ENCODE measurements around the gene BLMH. TPM values are rescaled to one million over a fixed set of nuclear protein-coding genes. Genes with fewer than 3 reads are reported as not detected.

BLMH gene
- total RNA-seq, 1 donor from 2014 or later: 103 TPM

DNA sequence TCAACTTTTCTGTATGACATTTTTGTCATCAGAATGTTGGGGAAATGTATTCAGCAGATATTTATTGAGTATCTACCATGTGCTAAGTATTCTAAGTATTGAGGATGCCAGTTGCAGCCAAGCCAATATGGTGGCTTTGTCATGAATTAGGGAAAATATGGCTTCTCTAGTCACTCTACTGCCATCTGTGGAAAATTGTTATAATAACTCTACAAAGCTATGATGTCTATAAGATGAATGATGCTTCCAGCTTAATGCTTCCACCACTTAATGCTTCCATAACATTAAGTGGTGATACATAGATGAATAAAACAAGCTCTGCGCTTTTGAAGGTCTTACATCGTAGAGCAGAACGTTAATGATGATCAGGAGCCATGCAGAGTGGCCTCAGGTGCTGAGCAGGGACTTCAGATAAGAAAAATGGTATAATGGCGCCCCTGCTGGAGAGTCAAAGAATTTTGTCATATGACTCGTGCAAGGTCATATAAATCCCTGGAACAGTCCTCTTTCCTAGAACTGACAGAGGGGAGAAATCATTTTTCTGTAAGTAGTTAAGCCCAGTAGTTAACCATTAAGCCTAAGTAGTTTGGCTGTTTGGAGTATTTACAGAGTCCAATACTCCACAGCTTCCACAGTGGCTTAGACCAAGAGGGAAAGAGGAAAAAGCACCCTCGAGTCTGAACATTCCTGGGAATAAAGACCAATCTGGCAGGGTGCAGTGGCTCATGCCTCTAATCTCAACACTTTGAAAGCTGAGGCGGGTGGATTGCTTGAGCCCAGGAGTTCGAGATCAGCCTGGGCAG, 44.8 kb upstream of the BLMH start:
- Mint-ChIP-seq H3K9me3 (ENCODE audit: unreplicated experiment) (peaks cover 2% of the 10 kb centered on the region), H3K27me3 (ENCODE audit: unreplicated experiment) (no peaks in the 10 kb centered on the region), H3K36me3 (ENCODE audit: unreplicated experiment) (no peaks in the 10 kb centered on the region), H3K4me3 (ENCODE audit: unreplicated experiment) (no peak overlapping the region), H3K27ac (ENCODE audit: unreplicated experiment) (no peak overlapping the region), H3K4me1 (ENCODE audit: low read depth, unreplicated experiment) (no peaks in the 10 kb centered on the region)
- peak; percentile 76 for TF ChIP-seq CTCF (IDR thresholded peaks at IDR 0.05; ENCODE audit: partially characterized antibody, unreplicated experiment)
- DNase-seq: peak; percentile 25

DNA sequence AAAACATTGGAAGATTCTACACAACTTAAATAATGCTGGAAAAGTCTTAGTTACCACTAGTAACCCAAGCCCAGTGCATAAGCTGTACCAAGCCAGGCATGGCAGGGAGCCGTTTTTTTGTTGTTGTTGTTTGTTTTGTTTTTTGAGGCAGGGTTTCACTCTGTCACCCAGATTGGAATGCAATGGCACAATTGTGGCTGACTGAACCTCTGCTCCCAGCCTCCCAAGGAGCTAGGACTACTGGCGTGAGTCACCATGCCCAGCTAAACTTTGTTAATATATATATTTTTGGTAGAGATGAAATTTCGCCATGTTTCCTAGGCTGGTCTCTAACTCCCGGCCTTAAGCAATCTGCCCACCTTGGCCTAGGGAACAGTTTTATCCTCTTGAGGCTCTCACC, 42.7 kb upstream of the BLMH start:
- DNase-seq: no peak
- no peak overlapping the region for H3K4me3 Mint-ChIP-seq (ENCODE audit: unreplicated experiment)
- H3K36me3 Mint-ChIP-seq (ENCODE audit: unreplicated experiment): no peaks in the 10 kb centered on the region
- no peak overlapping the region for H3K27ac Mint-ChIP-seq (ENCODE audit: unreplicated experiment)
- no peaks in the 10 kb centered on the region for H3K27me3 Mint-ChIP-seq (ENCODE audit: unreplicated experiment)
- no peaks in the 10 kb centered on the region for H3K4me1 Mint-ChIP-seq (ENCODE audit: low read depth, unreplicated experiment)
- no peak for TF ChIP-seq CTCF (IDR thresholded peaks at IDR 0.05; ENCODE audit: partially characterized antibody, unreplicated experiment)
- peaks cover 2% of the 10 kb centered on the region for H3K9me3 Mint-ChIP-seq (ENCODE audit: unreplicated experiment)

GRCh38 chr17:30333503-30334360, 42.0 kb upstream of the BLMH start, which contains the start of gene TMIGD1:
TSS of gene TMIGD1 (minus strand) at chr17:30334057. CDS start at chr17:30332133, 1,924 bp downstream.
- no peaks in the 10 kb centered on the region for H3K36me3 Mint-ChIP-seq (ENCODE audit: unreplicated experiment)
- no peak for DNase-seq
- H3K4me3 Mint-ChIP-seq (ENCODE audit: unreplicated experiment): no peak within 1 kb of the TSS
- H3K4me1 Mint-ChIP-seq (ENCODE audit: low read depth, unreplicated experiment): no peaks in the 10 kb centered on the region
- peaks cover 2% of the 10 kb centered on the region for H3K9me3 Mint-ChIP-seq (ENCODE audit: unreplicated experiment)
- no peak within 1 kb of the TSS for H3K27ac Mint-ChIP-seq (ENCODE audit: unreplicated experiment)
- no peaks in the 10 kb centered on the region for H3K27me3 Mint-ChIP-seq (ENCODE audit: unreplicated experiment)
- no peak for TF ChIP-seq CTCF (IDR thresholded peaks at IDR 0.05; ENCODE audit: partially characterized antibody, unreplicated experiment)

DNA sequence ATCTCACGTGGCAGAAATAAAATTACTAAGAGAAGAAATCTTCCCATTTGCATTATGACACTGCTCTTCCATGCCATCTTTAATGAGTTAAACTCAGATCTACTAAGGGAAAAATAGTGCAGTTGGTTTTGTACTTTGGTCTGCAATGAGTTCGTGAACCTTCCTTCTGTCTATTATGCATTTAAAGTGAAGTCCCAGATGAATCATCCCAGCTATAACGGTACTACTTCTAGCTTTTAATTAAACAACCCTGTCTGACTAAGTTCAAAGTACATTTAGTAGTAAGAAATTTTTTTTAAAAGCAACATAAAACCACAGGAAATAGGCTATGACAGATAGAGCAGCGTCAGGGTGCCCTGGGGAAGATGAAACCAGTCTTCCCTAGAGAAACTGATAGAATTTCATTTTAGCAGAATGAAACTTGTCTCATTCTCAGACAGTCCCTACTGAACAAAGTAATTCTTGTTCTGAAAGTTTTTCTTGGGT, 40.4 kb upstream of the BLMH start:
- DNase-seq: no peak
- Mint-ChIP-seq H3K4me1 (ENCODE audit: low read depth, unreplicated experiment) (no peaks in the 10 kb centered on the region), H3K9me3 (ENCODE audit: unreplicated experiment) (no peaks in the 10 kb centered on the region), H3K36me3 (ENCODE audit: unreplicated experiment) (no peaks in the 10 kb centered on the region), H3K27me3 (ENCODE audit: unreplicated experiment) (peaks cover under 1% of the 10 kb centered on the region), H3K4me3 (ENCODE audit: unreplicated experiment) (no peak overlapping the region), H3K27ac (ENCODE audit: unreplicated experiment) (no peak overlapping the region)
- no peak for TF ChIP-seq CTCF (IDR thresholded peaks at IDR 0.05; ENCODE audit: partially characterized antibody, unreplicated experiment)

All from glutamatergic neuron (in vitro differentiated cells).